ENCODE results near the gene EPHA8. TPM values are rescaled to one million over a fixed set of nuclear protein-coding genes. Genes with fewer than 3 reads are reported as not detected.

EPHA8 gene
- total and polyA plus RNA-seq, 2 donors from 2014 or later: 0.09 TPM; not detected in 1

- DNase-seq (no peak), FAIRE-seq (no peak)
- intact Hi-C loops (cut with DNase I): no loop called here
- no peak overlapping the region for H3K4me3 ChIP-seq (ENCODE audit: low read length in 3 of 3)
- H3K9me3 ChIP-seq (ENCODE audit: control insufficient read depth in 2 of 3, insufficient read depth in 1 of 3, low read length in 3 of 3): no peaks in the 10 kb centered on the region
- H3K4me1 ChIP-seq (ENCODE audit: control insufficient read depth in 2 of 3, insufficient read depth in 2 of 3, low read depth in 1 of 3, low read length in 3 of 3): no peaks in the 10 kb centered on the region
- H3K9ac ChIP-seq (ENCODE audit: low read length in 3 of 3): no peak overlapping the region
- peaks cover 0 to 24% (median 21%) of the 10 kb centered on the region in 3 donors for H3K36me3 ChIP-seq (ENCODE audit: control insufficient read depth in 2 of 3, insufficient read depth in 3 of 3, low read length in 3 of 3)
- TF ChIP-seq CTCF (IDR thresholded peaks at IDR 0.05; ENCODE audit: borderline replicate concordance, extremely low read depth, insufficient read depth): no peak
- H3K27ac ChIP-seq (ENCODE audit: low read depth in 2 of 2, low read length in 2 of 2): no peak overlapping the region
- H3K27me3 ChIP-seq (ENCODE audit: control insufficient read depth, insufficient read depth, low read length): no peaks in the 10 kb centered on the region
Observed at GRCh38 chr1:22528451-22528850, 34.8 kb upstream of the EPHA8 start.

DNA sequence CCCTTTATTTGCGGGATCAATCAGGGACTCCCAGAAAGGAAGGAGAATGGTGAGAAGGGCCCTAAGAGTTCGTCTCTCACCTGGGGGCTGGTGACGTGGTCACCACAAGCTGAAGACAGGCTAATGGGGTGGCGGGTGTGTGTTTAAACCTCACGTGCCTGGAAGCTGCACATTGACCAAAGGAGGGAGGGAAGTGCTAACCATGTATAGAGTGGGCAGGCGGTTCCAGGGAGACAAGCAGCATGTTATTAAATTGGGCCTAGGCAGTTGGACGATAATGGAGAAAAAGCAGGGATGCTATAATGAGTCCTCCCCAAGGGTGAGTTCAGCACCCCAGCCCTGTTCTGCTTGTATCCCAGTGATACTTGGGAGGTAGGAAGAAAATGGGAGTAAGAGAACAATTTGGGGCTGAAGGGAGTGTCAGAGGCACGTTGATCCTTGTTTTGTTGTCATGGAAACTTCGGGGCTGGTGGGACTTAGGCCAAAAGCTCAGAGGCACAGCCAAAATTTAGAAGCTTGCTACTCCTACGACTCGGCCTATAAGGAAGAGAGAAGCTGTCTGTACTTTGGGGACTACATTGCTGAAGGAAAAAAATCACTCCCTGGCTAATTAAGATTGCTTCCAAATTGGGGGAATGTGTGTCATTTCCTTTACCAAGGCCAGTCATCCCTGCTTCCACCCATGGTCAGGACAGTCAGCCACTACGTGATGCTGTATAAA is 33.2 kb upstream of the EPHA8 start:
- no peak for TF ChIP-seq CTCF (IDR thresholded peaks at IDR 0.05; ENCODE audit: borderline replicate concordance, extremely low read depth, insufficient read depth)
- Histone ChIP-seq H3K4me1 (ENCODE audit: control insufficient read depth in 2 of 3, insufficient read depth in 2 of 3, low read depth in 1 of 3, low read length in 3 of 3) (no peaks in the 10 kb centered on the region), H3K9me3 (ENCODE audit: control insufficient read depth in 2 of 3, insufficient read depth in 1 of 3, low read length in 3 of 3) (no peaks in the 10 kb centered on the region), H3K27me3 (ENCODE audit: control insufficient read depth, insufficient read depth, low read length) (no peaks in the 10 kb centered on the region), H3K9ac (ENCODE audit: low read length in 3 of 3) (no peak overlapping the region), H3K27ac (ENCODE audit: low read depth in 2 of 2, low read length in 2 of 2) (no peak overlapping the region), H3K36me3 (ENCODE audit: control insufficient read depth in 2 of 3, insufficient read depth in 3 of 3, low read length in 3 of 3) (peaks cover 0 to 14% (median 10%) of the 10 kb centered on the region in 3 donors), H3K4me3 (ENCODE audit: low read length in 3 of 3) (no peak overlapping the region)
- intact Hi-C loops (cut with DNase I): no loop called here
- peak in 3 of 5 donors; percentile 26 to 88 (median 46) for DNase-seq
- FAIRE-seq: no peak

DNA sequence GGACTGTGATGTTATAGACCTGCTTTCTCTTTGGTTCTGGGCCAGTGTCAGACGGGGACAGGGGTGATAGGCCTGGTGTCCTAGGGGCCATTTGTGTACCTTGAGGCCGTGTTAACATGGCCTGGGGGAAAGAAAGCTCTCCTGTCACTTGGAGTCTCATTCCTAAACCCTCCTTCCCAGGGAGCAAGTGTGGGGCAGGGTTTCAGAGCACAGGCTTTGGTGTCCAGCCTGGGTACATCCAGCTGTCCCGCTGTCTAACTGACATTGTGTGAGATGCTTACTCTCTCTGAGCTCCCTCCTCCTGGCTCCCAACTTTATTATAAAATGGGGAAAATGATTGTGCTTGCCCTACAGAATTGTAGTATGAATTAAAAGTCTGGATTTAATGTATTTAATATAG is 32.6 kb upstream of the EPHA8 start:
- Histone ChIP-seq H3K9me3 (ENCODE audit: control insufficient read depth in 2 of 3, insufficient read depth in 1 of 3, low read length in 3 of 3) (no peaks in the 10 kb centered on the region), H3K27me3 (ENCODE audit: control insufficient read depth, insufficient read depth, low read length) (no peaks in the 10 kb centered on the region), H3K4me3 (ENCODE audit: low read length in 3 of 3) (no peak overlapping the region), H3K4me1 (ENCODE audit: control insufficient read depth in 2 of 3, insufficient read depth in 2 of 3, low read depth in 1 of 3, low read length in 3 of 3) (no peaks in the 10 kb centered on the region), H3K27ac (ENCODE audit: low read depth in 2 of 2, low read length in 2 of 2) (peak overlapping the region in 1 of 2 donors; percentile 41), H3K36me3 (ENCODE audit: control insufficient read depth in 2 of 3, insufficient read depth in 3 of 3, low read length in 3 of 3) (peaks cover 0 to 14% (median 9%) of the 10 kb centered on the region in 3 donors), H3K9ac (ENCODE audit: low read length in 3 of 3) (no peak overlapping the region)
- DNase-seq (no peak), FAIRE-seq (no peak)
- intact Hi-C loops (cut with DNase I): no loop called here
- TF ChIP-seq CTCF (IDR thresholded peaks at IDR 0.05; ENCODE audit: borderline replicate concordance, extremely low read depth, insufficient read depth): no peak
